ENCODE measurements around the gene TLDC2. TPM values are rescaled to one million over a fixed set of nuclear protein-coding genes. Genes with fewer than 3 reads are reported as not detected.
"Not testable (repeated sequence)": the region's sequence is repeated elsewhere in the genome, so short reads cannot be mapped to it uniquely, and the experiment has no call there.

The TLDC2 gene
- total RNA-seq, 1 donor from 2014 or later, result 0.26 TPM

DNA sequence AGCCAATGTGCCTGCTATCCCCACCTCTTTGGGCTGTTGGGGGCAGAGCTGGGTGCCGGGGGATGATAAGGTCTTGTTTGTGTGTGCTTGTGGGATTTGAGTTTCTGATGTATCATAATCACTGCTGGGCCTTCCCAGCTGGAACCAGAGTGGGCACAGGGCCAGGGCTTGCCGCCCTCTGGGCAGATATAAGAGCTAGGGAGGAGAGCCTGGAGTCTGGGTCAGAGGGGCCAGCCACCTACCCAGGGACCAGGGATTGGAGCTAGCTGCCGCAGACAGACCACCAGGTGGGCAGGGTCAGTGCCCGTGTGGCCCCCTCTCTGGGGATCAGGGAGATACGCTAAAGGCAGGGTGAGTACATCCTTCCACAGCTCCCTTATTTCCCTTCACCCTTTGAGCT lies 3.1 kb upstream of the TLDC2 start:
- DNase-seq (ENCODE audit: low read depth), result no peak
- Histone ChIP-seq H3K36me3 (ENCODE audit: control insufficient read depth, insufficient read depth, low read length) (no peaks in the 10 kb centered on the region), H3K27me3 (ENCODE audit: control insufficient read depth, insufficient read depth, low read length) (no peaks in the 10 kb centered on the region), H3K4me3 (ENCODE audit: low read depth, low read length) (no peak overlapping the region)
- no peak for FAIRE-seq
- TF ChIP-seq, protein P1, sequence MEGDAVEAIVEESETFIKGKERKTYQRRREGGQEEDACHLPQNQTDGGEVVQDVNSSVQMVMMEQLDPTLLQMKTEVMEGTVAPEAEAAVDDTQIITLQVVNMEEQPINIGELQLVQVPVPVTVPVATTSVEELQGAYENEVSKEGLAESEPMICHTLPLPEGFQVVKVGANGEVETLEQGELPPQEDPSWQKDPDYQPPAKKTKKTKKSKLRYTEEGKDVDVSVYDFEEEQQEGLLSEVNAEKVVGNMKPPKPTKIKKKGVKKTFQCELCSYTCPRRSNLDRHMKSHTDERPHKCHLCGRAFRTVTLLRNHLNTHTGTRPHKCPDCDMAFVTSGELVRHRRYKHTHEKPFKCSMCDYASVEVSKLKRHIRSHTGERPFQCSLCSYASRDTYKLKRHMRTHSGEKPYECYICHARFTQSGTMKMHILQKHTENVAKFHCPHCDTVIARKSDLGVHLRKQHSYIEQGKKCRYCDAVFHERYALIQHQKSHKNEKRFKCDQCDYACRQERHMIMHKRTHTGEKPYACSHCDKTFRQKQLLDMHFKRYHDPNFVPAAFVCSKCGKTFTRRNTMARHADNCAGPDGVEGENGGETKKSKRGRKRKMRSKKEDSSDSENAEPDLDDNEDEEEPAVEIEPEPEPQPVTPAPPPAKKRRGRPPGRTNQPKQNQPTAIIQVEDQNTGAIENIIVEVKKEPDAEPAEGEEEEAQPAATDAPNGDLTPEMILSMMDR (IDR thresholded peaks at IDR 0.05; ENCODE audit: insufficient read depth, low read length, severe bottlenecking), result no peak

GRCh38 chr20:36873498-36874189 lies 2.3 kb upstream of the TLDC2 start:
- no peak for DNase-seq (ENCODE audit: low read depth)
- Histone ChIP-seq H3K36me3 (ENCODE audit: control insufficient read depth, insufficient read depth, low read length) (no peaks in the 10 kb centered on the region), H3K4me3 (ENCODE audit: low read depth, low read length) (no peak overlapping the region), H3K27me3 (ENCODE audit: control insufficient read depth, insufficient read depth, low read length) (no peaks in the 10 kb centered on the region)
- TF ChIP-seq, protein P1 (IDR thresholded peaks at IDR 0.05; ENCODE audit: insufficient read depth, low read length, severe bottlenecking), result no peak
- FAIRE-seq, result no peak

DNA sequence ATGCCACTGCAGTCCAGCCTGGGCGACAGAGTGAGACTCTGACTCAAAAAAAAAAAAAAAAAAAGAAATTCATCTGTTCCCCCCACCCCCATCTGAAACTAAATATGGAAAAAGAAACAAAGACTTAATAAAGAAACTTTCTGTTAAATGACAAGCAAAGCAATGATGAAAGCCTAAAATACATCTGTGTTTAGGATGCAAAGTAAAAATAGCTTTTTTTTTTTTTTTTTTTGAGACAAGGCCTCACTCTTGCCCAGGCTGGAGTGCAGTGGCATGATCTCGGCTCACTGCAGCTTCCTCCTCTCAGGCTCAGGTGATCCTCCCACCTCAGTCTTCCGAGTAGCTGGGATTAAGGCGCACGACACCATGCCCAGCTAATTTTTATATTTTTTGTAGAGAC lies 845 bp upstream of the TLDC2 start:
- not testable (repeated sequence) for H3K36me3 ChIP-seq (ENCODE audit: control insufficient read depth, insufficient read depth, low read length); DNase-seq (ENCODE audit: low read depth); H3K4me3 ChIP-seq (ENCODE audit: low read depth, low read length); H3K27me3 ChIP-seq (ENCODE audit: control insufficient read depth, insufficient read depth, low read length); FAIRE-seq

DNA sequence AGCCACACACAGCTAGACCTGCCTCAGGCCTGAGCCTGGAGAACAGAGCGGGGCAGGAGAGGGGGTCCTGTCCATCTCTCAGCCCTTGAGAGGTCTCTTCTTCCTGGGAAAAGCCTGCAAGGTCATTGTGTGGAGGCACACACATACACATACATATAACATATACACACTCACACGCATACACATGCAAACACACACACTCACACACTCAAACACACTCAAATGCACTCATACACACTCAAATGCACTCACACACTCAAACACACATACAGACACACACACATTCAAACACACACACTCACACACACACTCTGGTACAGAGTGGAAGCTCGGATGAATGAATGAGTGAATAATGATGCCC lies 515 bp downstream of the TLDC2 start:
- Histone ChIP-seq H3K36me3 (ENCODE audit: control insufficient read depth, insufficient read depth, low read length) (no peaks in the 10 kb centered on the region), H3K4me3 (ENCODE audit: low read depth, low read length) (no peak overlapping the region), H3K27me3 (ENCODE audit: control insufficient read depth, insufficient read depth, low read length) (no peaks in the 10 kb centered on the region)
- no peak for FAIRE-seq
- TF ChIP-seq, protein P1 (IDR thresholded peaks at IDR 0.05; ENCODE audit: insufficient read depth, low read length, severe bottlenecking), result no peak
- no peak for DNase-seq (ENCODE audit: low read depth)

- FAIRE-seq (no peak), DNase-seq (ENCODE audit: low read depth) (no peak)
- Histone ChIP-seq H3K4me3 (ENCODE audit: low read depth, low read length) (no peak overlapping the region), H3K27me3 (ENCODE audit: control insufficient read depth, insufficient read depth, low read length) (no peaks in the 10 kb centered on the region), H3K36me3 (ENCODE audit: control insufficient read depth, insufficient read depth, low read length) (no peaks in the 10 kb centered on the region)
- TF ChIP-seq, protein P1 (IDR thresholded peaks at IDR 0.05; ENCODE audit: insufficient read depth, low read length, severe bottlenecking), result no peak
These were observed 3.0 kb downstream of the TLDC2 start for GRCh38 chr20:36878941-36879340.

DNA sequence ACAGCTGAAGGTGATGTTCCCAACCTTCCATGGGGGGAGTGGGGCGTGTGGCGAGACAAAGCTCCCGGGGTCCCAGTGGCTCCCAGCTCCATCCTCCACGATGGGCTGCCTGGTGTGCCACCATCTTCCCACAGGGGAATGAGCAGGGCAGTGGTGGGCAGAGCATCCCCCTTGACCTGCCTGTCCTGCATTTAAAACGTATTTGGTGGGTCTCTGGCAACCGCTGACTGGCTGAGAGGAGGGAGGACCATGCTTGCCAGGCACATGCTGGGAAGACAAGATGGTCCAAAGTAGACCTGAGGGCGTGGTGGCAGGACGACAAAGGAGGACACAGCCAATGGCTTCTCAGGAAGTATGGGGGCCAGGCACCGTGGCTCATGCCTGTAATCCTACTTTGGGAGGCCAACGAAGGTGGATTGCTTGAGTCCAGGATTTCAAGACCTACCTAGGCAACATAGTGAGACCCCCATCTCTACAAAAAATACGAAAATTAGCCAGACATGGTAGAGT lies 4.9 kb downstream of the TLDC2 start:
- Histone ChIP-seq H3K27me3 (ENCODE audit: control insufficient read depth, insufficient read depth, low read length) (no peaks in the 10 kb centered on the region), H3K4me3 (ENCODE audit: low read depth, low read length) (no peak overlapping the region), H3K36me3 (ENCODE audit: control insufficient read depth, insufficient read depth, low read length) (no peaks in the 10 kb centered on the region)
- FAIRE-seq (no peak), DNase-seq (ENCODE audit: low read depth) (no peak)
- TF ChIP-seq, protein P1 (IDR thresholded peaks at IDR 0.05; ENCODE audit: insufficient read depth, low read length, severe bottlenecking), result no peak
